HS-5 (cell line): ENCODE measurements around the gene CSDE1.
A peak's percentile ranks its signal among the peaks of the same experiment; 100 is the strongest.
"Not testable (repeated sequence)": the region's sequence is repeated elsewhere in the genome, so short reads cannot be mapped to it uniquely, and the experiment has no call there.

Experiments
- DNase-seq: peaks from one replicate; pipeline ENCODE4 v3.0.0-alpha.2; 2012; ENCODE audit warnings: low read depth

Gene CSDE1

GRCh38 chr1:114757455-114758255 is at the start of gene CSDE1:
CSDE1 (minus strand) TSS chr1:114757984; CDS start chr1:114739890, 18,094 bp downstream.
- peak; percentile 94 for DNase-seq

GRCh38 chr1:114804449-114804848 is 46.7 kb upstream of the CSDE1 start:
- not testable (repeated sequence) for DNase-seq

GRCh38 chr1:114803001-114803400 is 45.2 kb upstream of the CSDE1 start:
- DNase-seq, result no peak

GRCh38 chr1:114794038-114794437 is 36.3 kb upstream of the CSDE1 start:
- DNase-seq, result no peak

- DNase-seq, result not testable (repeated sequence)
Measured at GRCh38 chr1:114790581-114790980, 32.8 kb upstream of the CSDE1 start.

GRCh38 chr1:114786440-114786839 is 28.7 kb upstream of the CSDE1 start:
- not testable (repeated sequence) for DNase-seq

GRCh38 chr1:114782476-114782875 is 24.7 kb upstream of the CSDE1 start:
- no peak for DNase-seq

- DNase-seq, result peak; percentile 86
Measured at GRCh38 chr1:114780344-114781226, 22.8 kb upstream of the CSDE1 start, which contains the start of gene SIKE1. SIKE1 (minus strand) TSS chr1:114780685; CDS start chr1:114780607, 78 bp downstream.

GRCh38 chr1:114779722-114780121 is 21.9 kb upstream of the CSDE1 start:
- no peak for DNase-seq

- not testable (repeated sequence) for DNase-seq
Measured at GRCh38 chr1:114776726-114777125, 18.9 kb upstream of the CSDE1 start.

- no peak for DNase-seq
Measured at GRCh38 chr1:114771992-114772391, 14.2 kb upstream of the CSDE1 start.

- no peak for DNase-seq
Measured at GRCh38 chr1:114770989-114771388, 13.2 kb upstream of the CSDE1 start.

GRCh38 chr1:114764689-114765088 is 6.9 kb upstream of the CSDE1 start:
- DNase-seq, result no peak

- no peak for DNase-seq
Measured at GRCh38 chr1:114758256-114758832, 560 bp upstream of the CSDE1 start.

- DNase-seq, result peak; percentile 22
Measured at GRCh38 chr1:114756949-114757454, 782 bp downstream of the CSDE1 start.

- DNase-seq, result no peak
Measured at GRCh38 chr1:114756009-114756892, 1.5 kb downstream of the CSDE1 start.

GRCh38 chr1:114755006-114755931 is 2.5 kb downstream of the CSDE1 start:
- DNase-seq, result no peak

GRCh38 chr1:114753702-114754101 is 4.1 kb downstream of the CSDE1 start:
- not testable (repeated sequence) for DNase-seq

GRCh38 chr1:114753143-114753542 is 4.6 kb downstream of the CSDE1 start:
- DNase-seq, result no peak

- no peak for DNase-seq
Measured at GRCh38 chr1:114750780-114751179, 7.0 kb downstream of the CSDE1 start.
